Ovary (tissue), 9 donors: ENCODE measurements around the gene SLC25A33. TPM values are rescaled to one million over a fixed set of nuclear protein-coding genes. Genes with fewer than 3 reads are reported as not detected.

Experiments used
- DNase-seq, 5 donors: peaks; one replicate each; pipeline ENCODE4 v3.0.0-alpha.2; 2019 to 2020
- H3K27ac ChIP-seq, 2 donors: fragments of 200-600 bp; one replicate each; pipeline versions ENCODE4 v1.5.1 to v1.8.0; 2019 to 2022
- H3K27me3 ChIP-seq: fragments of 200-600 bp; one replicate; pipeline ENCODE4 v1.8.0; 2022
- H3K36me3 ChIP-seq: fragments of 200-600 bp; sonication (generic); one replicate; pipeline ENCODE4 v1.5.1; 2019
- H3K4me1 ChIP-seq: one replicate; pipeline ENCODE4 v1.8.1; 2013; ENCODE audit warnings: mild to moderate bottlenecking, moderate library complexity; ENCODE audit not compliant: insufficient read depth
- H3K4me3 ChIP-seq: fragments of 200-600 bp; sonication (generic); one replicate; pipeline ENCODE4 v1.5.1; 2017
- H3K9me3 ChIP-seq, 2 donors: fragments of 200-600 bp in 1 of 2; sonication (generic) in 1 of 2; one replicate each; pipeline versions ENCODE4 v1.5.1 to v1.8.1; 2013 to 2019; ENCODE audit warnings: mild to moderate bottlenecking in 1 of 2, moderate library complexity in 1 of 2
- CTCF ChIP-seq, 3 donors: fragments of 450-650 bp in 2 of 3; fragments of 200-600 bp in 1 of 3; IDR thresholded peaks; one replicate each; pipeline versions ENCODE4 v1.5.1 to v1.8.0; 2016 to 2022; ENCODE audit warnings: antibody characterized with exemption in 3 of 3, mild to moderate bottlenecking in 1 of 3
- EP300 ChIP-seq: sonication (generic); formaldehyde crosslinking; IDR thresholded peaks from one replicate; pipeline ENCODE4 v1.6.1; 2017; ENCODE audit warnings: antibody characterized with exemption
- POLR2A ChIP-seq: fragments of 450-650 bp; IDR thresholded peaks from one replicate; pipeline ENCODE4 v1.6.1; 2017; ENCODE audit warnings: antibody characterized with exemption, mild to moderate bottlenecking, moderate library complexity
- WGBS, 3 donors: extraction: QIAGEN DNeasy Blood & Tissue Kit in 1 of 3; methylation state at CpG; one replicate each; pipeline versions ENCODE4 v1.1.5 to v1.1.7; 2013 to 2017; 5-methylcytosine and 5-hydroxymethylcytosine counted together
- intact Hi-C, 4 donors: fragments of 100-400 bp; cut with DNase I; formaldehyde crosslinking; loops; one replicate each; pipeline versions ENCODE4 v1.11.0 to v1.15.1; 2022 to 2023
- polyA plus RNA-seq, 2 donors: library from polyadenylated mRNA; stranded (reverse); fragments of 200-250 nt in 1 of 2; fragments of 350-450 nt in 1 of 2; fragmentation: Illumina TruSeq in 1 of 2; extraction: RNeasy Lipid Tissue Mini Kit (QIAGEN cat#74804) in 1 of 2; gene quantifications; one replicate each; pipeline ENCODE4 v1.2.3, GENCODE V29; 2013 to 2014
- total RNA-seq, 7 donors: library from RNA; depleted of rRNA in 2 of 7; stranded (reverse); fragments of >200 nt in 2 of 7; fragmentation: NEBNext Ultra II Directional in 3 of 7; extraction: Animal tissue kit (Norgen Biotek cat#: 25700) in 3 of 7; gene quantifications; one replicate each; pipeline versions ENCODE4 v1.1.0 to v1.2.4, GENCODE V29; 2016 to 2023
- donor health status: DM: no; HTN: no; CAD: no; lungs with moderate emphysema.
- donor health status: DM: no; HTN: no; CAD: no.
- donor health status: Bipolar disorder and iron deficiency.
- donor health status: DM: yes; HTN: yes; CAD: no.
- donor health status: DM: no; HTN: no; CAD: no.
- donor health status: DM: yes; HTN: yes; CAD: no.

The SLC25A33 gene
- total and polyA plus RNA-seq, 9 donors = 1.3 to 5.9 (median 3.9) TPM

- intact Hi-C loops = no loop called here
- no peak overlapping the region for H3K27ac ChIP-seq
- no peaks in the 10 kb centered on the region for H3K27me3 ChIP-seq
- no peaks in the 10 kb centered on the region for H3K9me3 ChIP-seq
- no peak overlapping the region for H3K4me3 ChIP-seq
- TF ChIP-seq POLR2A (no peak), CTCF (IDR thresholded peaks at IDR 0.05) (no peak), EP300 (no peak)
- DNase-seq = peak in 1 of 5 donors; percentile 30
- WGBS, 3 donors = 86 to 87% (median 87%) methylated on average over 16 of the region's 16 CpGs
- no peaks in the 10 kb centered on the region for H3K36me3 ChIP-seq
- peaks cover 12% of the 10 kb centered on the region for H3K4me1 ChIP-seq
Measured at GRCh38 chr1:9592510-9593075, 53.3 kb downstream of the SLC25A33 start.

- no peak for DNase-seq
- no peak for TF ChIP-seq POLR2A
- TF ChIP-seq CTCF (IDR thresholded peaks at IDR 0.05) = no peak
- TF ChIP-seq EP300 = no peak
- Histone ChIP-seq H3K9me3 (no peaks in the 10 kb centered on the region), H3K4me3 (no peak overlapping the region), H3K27me3 (no peaks in the 10 kb centered on the region), H3K4me1 (peaks cover 12% of the 10 kb centered on the region), H3K36me3 (no peaks in the 10 kb centered on the region), H3K27ac (no peak overlapping the region)
- WGBS, 3 donors = 73 to 88% (median 83%) methylated on average over 9 of the region's 9 CpGs
- intact Hi-C loops = no loop called here
Measured at GRCh38 chr1:9593147-9593491, 53.9 kb downstream of the SLC25A33 start.

- Histone ChIP-seq H3K9me3 (no peaks in the 10 kb centered on the region), H3K4me1 (peaks cover 12% of the 10 kb centered on the region), H3K4me3 (no peak overlapping the region), H3K36me3 (no peaks in the 10 kb centered on the region), H3K27me3 (no peaks in the 10 kb centered on the region), H3K27ac (no peak overlapping the region)
- TF ChIP-seq EP300 (no peak), CTCF (IDR thresholded peaks at IDR 0.05) (no peak), POLR2A (no peak)
- intact Hi-C loops = no loop called here
- peak in 1 of 5 donors; percentile 51 for DNase-seq
- 76 to 81% (median 79%) methylated on average over 25 of the region's 25 CpGs for WGBS, 3 donors
Measured at GRCh38 chr1:9593492-9594465, 54.5 kb downstream of the SLC25A33 start.

- Histone ChIP-seq H3K4me3 (no peak overlapping the region), H3K4me1 (peaks cover 12% of the 10 kb centered on the region), H3K27ac (no peak overlapping the region), H3K9me3 (no peaks in the 10 kb centered on the region), H3K36me3 (no peaks in the 10 kb centered on the region), H3K27me3 (no peaks in the 10 kb centered on the region)
- no peak for DNase-seq
- 88 to 94% (median 89%) methylated on average over 20 of the region's 20 CpGs for WGBS, 3 donors
- TF ChIP-seq EP300 = no peak
- no peak for TF ChIP-seq POLR2A
- no peak for TF ChIP-seq CTCF (IDR thresholded peaks at IDR 0.05)
- intact Hi-C loops = no loop called here
Measured at GRCh38 chr1:9594471-9595155, 55.3 kb downstream of the SLC25A33 start.
